Trophoblast cell (in vitro differentiated cells and primary cell): ENCODE data around the gene IFI44.

Source experiments
- DNase-seq, 2 donors: peaks; one replicate each; pipeline ENCODE4 v3.0.0-alpha.2; 2016
- H2AFZ ChIP-seq: 2 replicates; pipeline ENCODE4 v1.6.1; 2013; ENCODE audit warnings: low read length, moderate library complexity, mild to moderate bottlenecking; ENCODE audit not compliant: insufficient read depth, poor library complexity
- H2AK5ac ChIP-seq: 2 replicates; pipeline ENCODE4 v1.6.1; 2013; ENCODE audit warnings: mild to moderate bottlenecking, low read length
- H2BK120ac ChIP-seq: 2 replicates; pipeline ENCODE4 v1.6.1; 2013; ENCODE audit warnings: low read length, mild to moderate bottlenecking, moderate library complexity; ENCODE audit not compliant: insufficient read depth, poor library complexity
- H2BK12ac ChIP-seq: 2 replicates; pipeline ENCODE4 v1.6.1; 2013; ENCODE audit warnings: mild to moderate bottlenecking, low read length, moderate library complexity
- H2BK5ac ChIP-seq: 2 replicates; pipeline ENCODE4 v1.6.1; 2013; ENCODE audit warnings: low read length, low read depth, moderate library complexity, mild to moderate bottlenecking; ENCODE audit not compliant: poor library complexity
- H3K14ac ChIP-seq: 2 replicates; pipeline ENCODE4 v1.6.1; 2013; ENCODE audit warnings: mild to moderate bottlenecking, low read length
- H3K18ac ChIP-seq: 2 replicates; pipeline ENCODE4 v1.6.1; 2013; ENCODE audit warnings: mild to moderate bottlenecking, low read length
- H3K23ac ChIP-seq: 2 replicates; pipeline ENCODE4 v1.6.1; 2013; ENCODE audit warnings: low read length
- H3K27ac ChIP-seq: 2 replicates; pipeline ENCODE4 v1.5.1; 2013; ENCODE audit warnings: low read depth, mild to moderate bottlenecking, inconsistent platforms, low read length, moderate library complexity
- H3K27me3 ChIP-seq: 2 replicates; pipeline ENCODE4 v1.6.1; 2013; ENCODE audit warnings: inconsistent platforms, mild to moderate bottlenecking, low read length, moderate library complexity; ENCODE audit not compliant: insufficient read depth
- H3K36me3 ChIP-seq, 2 experiments: 1 replicate in 1 of 2; 2 replicates in 1 of 2; pipeline ENCODE4 v1.6.1; 2013; ENCODE audit warnings: low read length in 2 of 2, mild to moderate bottlenecking in 2 of 2, moderate library complexity in 1 of 2; ENCODE audit not compliant: insufficient read depth in 2 of 2, control insufficient read depth in 1 of 2
- H3K4ac ChIP-seq: 2 replicates; pipeline ENCODE4 v1.6.1; 2013; ENCODE audit warnings: low read depth, mild to moderate bottlenecking, low read length, moderate library complexity
- H3K4me1 ChIP-seq, 2 experiments: 1 replicate in 1 of 2; 2 replicates in 1 of 2; pipeline ENCODE4 v1.6.1; 2013; ENCODE audit warnings: low read length in 2 of 2, mild to moderate bottlenecking in 2 of 2, moderate library complexity in 1 of 2; ENCODE audit not compliant: insufficient read depth in 2 of 2, control insufficient read depth in 1 of 2
- H3K4me2 ChIP-seq: 2 replicates; pipeline ENCODE4 v1.6.1; 2013; ENCODE audit warnings: inconsistent platforms, mild to moderate bottlenecking, low read length, moderate library complexity
- H3K4me3 ChIP-seq: 2 replicates; pipeline ENCODE4 v1.5.1; 2013; ENCODE audit warnings: mild to moderate bottlenecking, low read depth, low read length, inconsistent platforms
- H3K79me1 ChIP-seq: one replicate; pipeline ENCODE4 v1.6.1; 2013; ENCODE audit warnings: low read length
- H3K79me2 ChIP-seq: 2 replicates; pipeline ENCODE4 v1.6.1; 2013; ENCODE audit warnings: low read length, mild to moderate bottlenecking; ENCODE audit not compliant: control insufficient read depth, insufficient read depth, poor library complexity
- H3K9ac ChIP-seq: 2 replicates; pipeline ENCODE4 v1.6.1; 2013; ENCODE audit warnings: mild to moderate bottlenecking, low read length
- H3K9me3 ChIP-seq: 2 replicates; pipeline ENCODE4 v1.6.1; 2013; ENCODE audit warnings: low read depth, mild to moderate bottlenecking, control low read depth, inconsistent platforms, low read length; ENCODE audit not compliant: insufficient read depth
- H4K12ac ChIP-seq: 2 replicates; pipeline ENCODE4 v1.6.1; 2013; ENCODE audit warnings: low read depth, mild to moderate bottlenecking, low read length, moderate library complexity
- H4K8ac ChIP-seq: 2 replicates; pipeline ENCODE4 v1.6.1; 2013; ENCODE audit warnings: low read depth, mild to moderate bottlenecking, low read length, moderate library complexity
- H4K91ac ChIP-seq: one replicate; pipeline ENCODE4 v1.6.1; 2013; ENCODE audit warnings: low read depth, mild to moderate bottlenecking, low read length, moderate library complexity
- WGBS: extraction: QIAGEN DNeasy Blood & Tissue Kit; methylation state at CpG from one replicate; pipeline ENCODE4 v1.1.7; 2013; ENCODE audit warnings: missing lambda C conversion rate; ENCODE audit not compliant: insufficient read length, insufficient coverage; ENCODE audit errors: extremely low coverage; 5-methylcytosine and 5-hydroxymethylcytosine counted together

Gene IFI44

DNA sequence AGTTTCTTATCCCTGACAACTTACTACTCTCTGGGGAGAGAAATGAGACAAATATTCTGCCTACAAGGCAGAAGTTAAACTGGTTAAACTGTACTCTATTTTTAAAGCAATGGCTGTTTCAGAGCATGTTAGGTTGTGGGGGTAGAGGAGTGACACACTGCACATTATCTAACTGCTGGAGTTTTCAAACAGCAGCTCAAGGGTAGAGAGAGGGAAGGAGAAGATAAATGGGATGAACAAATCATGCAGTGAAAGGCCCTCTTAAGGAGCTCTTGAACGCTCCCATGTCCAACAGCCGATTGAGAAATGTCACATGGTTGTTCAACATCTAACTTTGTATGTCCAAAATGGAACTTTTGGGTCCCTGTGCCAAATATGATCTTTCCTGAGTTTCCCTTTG, 43.4 kb upstream of the IFI44 start:
- no CpG with 5 or more reads among the region's 2 CpGs for WGBS
- H4K91ac ChIP-seq = no peak overlapping the region
- H3K4ac ChIP-seq = no peak overlapping the region
- no peaks in the 10 kb centered on the region for H3K4me1 ChIP-seq
- H3K14ac ChIP-seq = no peak overlapping the region
- H3K4me3 ChIP-seq = no peak overlapping the region
- H4K12ac ChIP-seq = no peak overlapping the region
- no peak overlapping the region for H3K9ac ChIP-seq
- DNase-seq = no peak
- no peak overlapping the region for H3K4me2 ChIP-seq
- no peaks in the 10 kb centered on the region for H3K79me1 ChIP-seq
- no peak overlapping the region for H2BK5ac ChIP-seq
- H2AFZ ChIP-seq = no peak overlapping the region
- H2AK5ac ChIP-seq = no peak overlapping the region
- no peak overlapping the region for H2BK120ac ChIP-seq
- no peaks in the 10 kb centered on the region for H3K9me3 ChIP-seq
- no peak overlapping the region for H3K18ac ChIP-seq
- H3K79me2 ChIP-seq = no peaks in the 10 kb centered on the region
- H3K27ac ChIP-seq = no peak overlapping the region
- H4K8ac ChIP-seq = no peak overlapping the region
- no peak overlapping the region for H3K23ac ChIP-seq
- H2BK12ac ChIP-seq = no peak overlapping the region
- H3K36me3 ChIP-seq = no peaks in the 10 kb centered on the region
- H3K27me3 ChIP-seq = no peaks in the 10 kb centered on the region

- no peak overlapping the region for H3K18ac ChIP-seq
- H3K4ac ChIP-seq = no peak overlapping the region
- H3K23ac ChIP-seq = no peak overlapping the region
- H4K8ac ChIP-seq = no peak overlapping the region
- no peak overlapping the region for H2BK12ac ChIP-seq
- no peak overlapping the region for H2AK5ac ChIP-seq
- H3K36me3 ChIP-seq = no peaks in the 10 kb centered on the region
- no peaks in the 10 kb centered on the region for H3K4me1 ChIP-seq
- H3K4me2 ChIP-seq = no peak overlapping the region
- H4K12ac ChIP-seq = no peak overlapping the region
- no peak overlapping the region for H2AFZ ChIP-seq
- H3K79me1 ChIP-seq = no peaks in the 10 kb centered on the region
- no peak overlapping the region for H3K9ac ChIP-seq
- no peaks in the 10 kb centered on the region for H3K79me2 ChIP-seq
- no peak overlapping the region for H3K4me3 ChIP-seq
- H2BK5ac ChIP-seq = no peak overlapping the region
- H3K14ac ChIP-seq = no peak overlapping the region
- DNase-seq = peak in 1 of 2 donors; percentile 64
- no peaks in the 10 kb centered on the region for H3K27me3 ChIP-seq
- no peaks in the 10 kb centered on the region for H3K9me3 ChIP-seq
- WGBS = no CpG with 5 or more reads among the region's 5 CpGs
- no peak overlapping the region for H4K91ac ChIP-seq
- no peak overlapping the region for H2BK120ac ChIP-seq
- H3K27ac ChIP-seq = no peak overlapping the region
Observed at GRCh38 chr1:78607334-78607927, 42.2 kb upstream of the IFI44 start.

DNA sequence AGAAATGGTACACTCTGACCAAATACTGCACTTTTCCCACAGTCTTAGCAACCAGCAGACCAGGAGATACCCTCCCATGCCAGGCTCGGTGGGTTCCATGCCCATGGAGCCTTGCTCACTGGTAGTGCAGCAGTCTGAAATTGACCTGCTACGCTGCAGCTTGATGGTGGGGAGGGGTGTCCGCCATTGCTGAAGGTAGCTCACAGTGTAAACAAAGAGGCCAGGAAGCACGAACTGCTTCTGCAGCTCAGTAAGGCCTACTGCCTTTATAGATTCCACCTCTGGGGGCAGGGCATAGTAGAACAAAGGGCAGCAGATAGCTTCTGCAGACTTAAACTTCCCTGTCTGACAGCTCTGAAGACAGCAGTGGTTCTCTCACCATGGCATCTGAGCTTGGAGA, 41.7 kb upstream of the IFI44 start:
- Histone ChIP-seq H3K18ac (no peak overlapping the region), H3K27me3 (no peaks in the 10 kb centered on the region), H3K79me2 (no peaks in the 10 kb centered on the region), H3K4me2 (no peak overlapping the region), H2AFZ (no peak overlapping the region), H3K9me3 (no peaks in the 10 kb centered on the region), H4K8ac (no peak overlapping the region), H3K9ac (no peak overlapping the region), H4K91ac (no peak overlapping the region), H3K4ac (no peak overlapping the region), H3K27ac (no peak overlapping the region), H2AK5ac (no peak overlapping the region), H2BK12ac (no peak overlapping the region), H3K4me3 (no peak overlapping the region), H3K23ac (no peak overlapping the region), H3K4me1 (no peaks in the 10 kb centered on the region), H3K79me1 (no peaks in the 10 kb centered on the region), H4K12ac (no peak overlapping the region), H3K36me3 (no peaks in the 10 kb centered on the region), H2BK5ac (no peak overlapping the region), H3K14ac (no peak overlapping the region), H2BK120ac (no peak overlapping the region)
- WGBS = no CpG with 5 or more reads among the region's 4 CpGs
- no peak for DNase-seq

GRCh38 chr1:78617615-78618026, 32.0 kb upstream of the IFI44 start:
- DNase-seq = peak; percentile 31 to 93
- Histone ChIP-seq H2BK5ac (no peak overlapping the region), H3K27ac (no peak overlapping the region), H3K27me3 (no peaks in the 10 kb centered on the region), H2AK5ac (no peak overlapping the region), H3K23ac (no peak overlapping the region), H4K12ac (no peak overlapping the region), H3K4me2 (no peak overlapping the region), H4K91ac (no peak overlapping the region), H3K4me1 (no peaks in the 10 kb centered on the region), H2AFZ (no peak overlapping the region), H3K18ac (no peak overlapping the region), H3K4me3 (no peak overlapping the region), H2BK120ac (no peak overlapping the region), H3K14ac (no peak overlapping the region), H3K79me2 (no peaks in the 10 kb centered on the region), H3K9ac (no peak overlapping the region), H3K4ac (no peak overlapping the region), H3K79me1 (no peaks in the 10 kb centered on the region), H4K8ac (no peak overlapping the region), H3K9me3 (no peaks in the 10 kb centered on the region), H2BK12ac (no peak overlapping the region), H3K36me3 (no peaks in the 10 kb centered on the region)
- no CpG with 5 or more reads among the region's 7 CpGs for WGBS
